Kidney epithelial cell (primary cell): ENCODE measurements around the gene KRTAP4-12. TPM values are rescaled to one million over a fixed set of nuclear protein-coding genes. Genes with fewer than 3 reads are reported as not detected.
"Not testable (repeated sequence)": the region's sequence is repeated elsewhere in the genome, so short reads cannot be mapped to it uniquely, and the experiment has no call there.

ENCODE experiments used
- DNase-seq: peaks from one replicate; pipeline ENCODE4 v3.0.0-alpha.2; 2010; ENCODE audit warnings: low read depth
- H3K27me3 ChIP-seq: 2 replicates; pipeline ENCODE4 v1.6.0; 2011; ENCODE audit warnings: low read length; ENCODE audit not compliant: control insufficient read depth, insufficient read depth
- H3K36me3 ChIP-seq: 2 replicates; pipeline ENCODE4 v1.5.1; 2011; ENCODE audit warnings: low read length; ENCODE audit not compliant: control insufficient read depth, insufficient read depth
- H3K4me3 ChIP-seq: 2 replicates; pipeline ENCODE4 v1.5.1; 2011; ENCODE audit warnings: low read depth, mild to moderate bottlenecking, control low read depth, low read length
- CTCF ChIP-seq: IDR thresholded peaks from 2 replicates; pipeline ENCODE4 v1.5.1; 2011; ENCODE audit warnings: mild to moderate bottlenecking, moderate library complexity, low read length, control low read depth, inconsistent platforms; ENCODE audit not compliant: insufficient read depth, poor library complexity, severe bottlenecking
- total RNA-seq: library from RNA; depleted of rRNA; stranded (reverse); fragments of >200 nt; gene quantifications from 2 replicates; pipeline ENCODE4 v1.2.3, GENCODE V29; 2015

KRTAP4-12 gene
- total RNA-seq, 1 donor from 2014 or later: not detected

- no peak for TF ChIP-seq CTCF
- H3K27me3 ChIP-seq: no peaks in the 10 kb centered on the region
- H3K36me3 ChIP-seq: no peaks in the 10 kb centered on the region
- no peak overlapping the region for H3K4me3 ChIP-seq
- DNase-seq: no peak
These were observed 20.1 kb downstream of the KRTAP4-12 start for GRCh38 chr17:41103896-41104295.

- Histone ChIP-seq H3K36me3 (no peaks in the 10 kb centered on the region), H3K4me3 (no peak within 1 kb of the TSS), H3K27me3 (no peaks in the 10 kb centered on the region)
- no peak for TF ChIP-seq CTCF
- DNase-seq: no peak
These were observed 22.3 kb downstream of the KRTAP4-12 start, which contains the start of gene KRTAP4-16 for GRCh38 chr17:41101586-41102259. KRTAP4-16 (minus strand) TSS chr17:41102209; CDS start chr17:41102209, 0 bp downstream.

- DNase-seq, H3K27me3 ChIP-seq, H3K4me3 ChIP-seq, H3K36me3 ChIP-seq: not testable (repeated sequence)
These were observed 24.1 kb downstream of the KRTAP4-12 start for GRCh38 chr17:41099682-41100480.

GRCh38 chr17:41098481-41098880 lies 25.5 kb downstream of the KRTAP4-12 start:
- no peak for DNase-seq
- Histone ChIP-seq H3K36me3 (no peaks in the 10 kb centered on the region), H3K27me3 (no peaks in the 10 kb centered on the region), H3K4me3 (no peak overlapping the region)
- no peak for TF ChIP-seq CTCF

- DNase-seq: no peak
- Histone ChIP-seq H3K36me3 (no peaks in the 10 kb centered on the region), H3K27me3 (no peaks in the 10 kb centered on the region), H3K4me3 (no peak within 1 kb of the TSS)
- TF ChIP-seq CTCF: no peak
These were observed 25.9 kb downstream of the KRTAP4-12 start, which contains the start of gene KRTAP4-8 for GRCh38 chr17:41098042-41098441. KRTAP4-8 (minus strand) TSS chr17:41098142; CDS start chr17:41098084, 58 bp downstream.

- no peaks in the 10 kb centered on the region for H3K36me3 ChIP-seq
- DNase-seq: no peak
- H3K27me3 ChIP-seq: no peaks in the 10 kb centered on the region
- no peak for TF ChIP-seq CTCF
- H3K4me3 ChIP-seq: no peak overlapping the region
These were observed 27.9 kb downstream of the KRTAP4-12 start for GRCh38 chr17:41096055-41096454.

GRCh38 chr17:41088760-41089352 lies 35.1 kb downstream of the KRTAP4-12 start:
- H3K36me3 ChIP-seq, H3K27me3 ChIP-seq, H3K4me3 ChIP-seq, DNase-seq: not testable (repeated sequence)

- DNase-seq, H3K4me3 ChIP-seq, H3K27me3 ChIP-seq, H3K36me3 ChIP-seq: not testable (repeated sequence)
These were observed 39.7 kb downstream of the KRTAP4-12 start, which contains the start of gene KRTAP4-7 for GRCh38 chr17:41084100-41084856. KRTAP4-7 (plus strand) TSS chr17:41084150; CDS start chr17:41084207, 57 bp downstream.
